IPS DF 19.7 (cell line): ENCODE results near the gene RANBP17.
"Not testable (repeated sequence)": the region's sequence is repeated elsewhere in the genome, so short reads cannot be mapped to it uniquely, and the experiment has no call there.

Experiments
- DNase-seq: peaks from one replicate; pipeline ENCODE4 v3.0.0-alpha.2; 2013; ENCODE audit warnings: low read depth, low spot score

Gene RANBP17

DNA sequence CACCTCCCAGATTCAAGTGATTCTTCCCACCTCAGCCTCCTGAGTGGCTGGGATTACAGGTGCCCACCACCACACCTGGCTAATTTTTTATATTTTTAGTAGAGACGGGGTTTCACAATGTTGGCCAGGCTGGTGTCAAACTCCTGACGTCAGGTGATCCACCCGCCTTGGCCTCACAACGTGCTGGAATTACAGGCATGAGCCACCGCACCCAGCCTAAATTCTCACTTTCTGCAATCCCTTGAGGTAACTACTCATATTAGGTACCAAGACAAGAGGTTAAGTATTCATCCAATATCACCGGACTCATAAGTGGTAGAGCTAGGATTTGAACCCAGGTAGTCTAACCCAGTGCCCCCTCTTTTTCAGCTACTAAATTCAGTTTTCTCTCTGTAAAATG lies 436.1 kb downstream of the RANBP17 start:
- not testable (repeated sequence) for DNase-seq

DNA sequence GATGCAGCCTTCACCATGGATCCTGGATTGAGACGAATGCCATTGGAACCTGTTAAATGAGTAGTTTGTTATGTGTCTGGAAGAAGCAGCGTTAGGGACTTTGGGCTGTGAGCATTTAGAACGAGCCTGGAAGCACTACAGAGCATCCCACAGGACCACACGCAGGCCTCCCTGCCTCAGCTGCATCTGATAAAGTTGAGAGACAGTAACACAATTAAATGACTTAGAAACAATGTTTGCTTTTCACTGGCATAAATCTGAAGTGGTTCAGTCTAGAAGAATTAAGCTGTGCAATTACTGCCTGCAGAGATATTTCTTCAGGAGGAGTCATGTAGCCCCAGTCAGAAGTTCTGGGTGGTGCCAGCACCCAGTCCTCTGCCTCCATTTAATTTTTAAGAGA lies 437.4 kb downstream of the RANBP17 start:
- DNase-seq, result no peak

DNA sequence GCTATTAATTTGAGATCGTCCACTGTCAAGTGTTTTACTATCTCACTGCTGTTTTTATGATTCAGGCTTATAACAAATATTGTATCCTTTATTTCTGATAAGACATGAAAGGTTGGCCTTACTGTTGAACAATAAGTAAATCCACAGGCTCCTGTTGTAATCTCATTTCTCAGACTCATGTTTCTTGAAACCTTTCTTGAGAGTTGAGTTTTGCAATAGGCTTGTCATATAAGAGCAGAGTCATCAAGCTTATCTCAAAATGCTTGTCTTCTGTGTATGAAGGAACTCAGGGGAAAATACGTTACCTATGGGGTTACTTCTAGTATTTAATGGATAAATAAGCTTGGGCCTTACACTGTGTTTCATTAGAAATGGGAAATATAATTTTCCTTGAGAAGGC lies 438.0 kb downstream of the RANBP17 start:
- no peak for DNase-seq

DNA sequence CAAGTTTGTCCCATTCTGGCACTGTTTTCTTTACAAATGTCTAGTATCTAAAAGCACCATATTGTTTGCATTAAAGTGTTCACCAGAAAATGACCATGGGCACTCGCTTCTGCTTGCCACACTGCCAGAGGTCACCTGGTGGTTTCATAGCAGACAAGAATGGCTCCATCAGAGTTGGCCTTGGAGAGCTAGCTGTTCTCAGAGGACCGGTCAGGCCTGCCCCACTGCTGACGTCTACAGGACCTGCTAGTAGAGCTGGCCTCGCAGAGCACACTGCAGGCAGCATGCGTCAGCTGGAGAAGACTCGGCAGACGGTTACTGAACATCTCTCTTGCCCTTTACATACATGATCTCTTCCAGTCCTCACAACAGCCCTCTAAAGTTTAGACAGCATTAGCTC lies 438.5 kb downstream of the RANBP17 start:
- DNase-seq, result no peak

DNA sequence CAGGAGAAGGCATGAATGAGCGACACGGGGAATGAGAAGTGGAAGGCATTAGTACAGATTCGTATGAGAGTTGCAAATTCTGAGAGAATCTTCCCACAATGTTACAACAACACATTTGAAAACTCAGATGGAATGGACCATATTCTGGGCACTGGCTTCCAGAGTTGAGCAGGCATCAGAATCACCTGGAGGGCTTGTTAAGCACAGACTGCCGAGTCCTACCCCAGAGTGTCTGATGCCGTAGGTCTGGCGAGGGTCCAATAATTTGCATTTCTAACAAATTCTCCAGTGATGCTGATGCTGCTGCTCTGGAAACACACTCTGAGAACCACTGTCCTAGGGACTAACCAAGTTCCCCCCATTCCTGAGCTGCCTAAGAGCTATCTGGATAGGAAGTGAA lies 444.3 kb downstream of the RANBP17 start:
- no peak for DNase-seq

DNA sequence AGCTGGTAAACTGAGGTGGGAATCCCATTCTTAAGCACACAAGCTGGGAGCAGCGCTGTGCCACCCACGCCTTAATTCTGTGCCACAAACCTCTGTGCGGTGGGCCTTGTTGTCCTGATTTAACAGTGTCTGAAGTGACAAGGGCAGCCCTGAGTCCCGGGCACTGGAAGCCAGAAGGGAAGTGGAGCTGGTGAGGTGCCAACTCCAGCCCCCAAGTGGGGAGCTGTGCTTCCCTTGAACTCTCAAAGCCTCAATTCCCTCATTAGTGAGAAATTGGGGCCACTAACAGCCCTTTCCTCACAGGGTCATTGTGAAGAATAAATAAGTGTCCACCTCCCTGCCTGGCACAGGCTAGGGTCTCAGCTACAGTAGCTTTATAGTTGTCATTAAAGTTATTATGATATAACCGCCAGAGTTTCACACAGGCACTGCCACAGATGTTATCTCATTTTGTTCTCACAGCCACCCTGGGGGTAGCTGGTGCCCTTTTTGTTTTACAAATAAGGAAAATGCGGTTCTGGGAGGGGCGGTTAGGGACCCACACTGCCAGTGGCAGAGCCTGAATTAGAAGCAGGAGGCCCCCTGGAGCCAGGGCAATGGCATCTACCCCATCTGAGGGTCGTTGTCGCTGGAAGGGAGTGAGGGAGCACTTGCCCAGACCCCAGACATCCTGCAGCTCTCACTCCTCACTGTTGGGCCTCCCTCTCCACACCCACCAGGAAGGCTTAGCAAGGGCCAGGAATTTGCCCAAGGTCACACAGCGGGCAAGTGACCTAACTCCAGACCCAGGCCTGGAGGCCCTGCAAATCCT lies 445.2 kb downstream of the RANBP17 start:
- DNase-seq, result no peak

DNA sequence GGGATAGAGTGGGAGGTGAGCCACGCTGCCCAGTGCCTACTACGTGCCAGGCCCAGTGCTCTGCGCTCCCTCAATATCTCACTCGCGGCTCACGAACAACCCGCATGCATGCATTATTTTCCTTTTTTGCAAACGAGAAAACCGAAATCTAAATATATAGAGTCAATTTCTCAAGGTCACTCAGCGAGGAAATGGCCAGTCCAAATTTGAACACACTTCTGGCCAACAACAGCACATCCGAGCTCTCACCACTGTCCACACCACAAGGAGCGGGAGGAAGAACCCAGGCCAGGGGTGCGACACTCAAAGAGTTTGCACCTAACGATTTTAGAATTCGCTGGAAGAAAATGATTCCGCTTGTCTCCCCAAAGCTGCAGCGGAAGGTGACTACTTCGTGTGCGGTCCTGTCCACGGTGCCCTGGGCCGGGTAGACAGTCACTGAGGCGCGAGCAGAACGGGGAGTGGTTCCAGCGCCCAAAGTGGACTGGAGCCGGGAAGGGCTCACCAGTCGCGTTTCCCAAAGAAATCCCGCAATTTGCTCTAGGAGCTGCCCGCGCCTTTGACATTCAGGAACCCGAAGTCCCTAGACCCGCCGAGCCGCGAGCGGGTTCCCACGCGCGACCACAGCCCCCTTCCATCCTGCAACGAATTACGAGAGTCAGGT lies 446.1 kb downstream of the RANBP17 start:
- DNase-seq, result no peak

DNA sequence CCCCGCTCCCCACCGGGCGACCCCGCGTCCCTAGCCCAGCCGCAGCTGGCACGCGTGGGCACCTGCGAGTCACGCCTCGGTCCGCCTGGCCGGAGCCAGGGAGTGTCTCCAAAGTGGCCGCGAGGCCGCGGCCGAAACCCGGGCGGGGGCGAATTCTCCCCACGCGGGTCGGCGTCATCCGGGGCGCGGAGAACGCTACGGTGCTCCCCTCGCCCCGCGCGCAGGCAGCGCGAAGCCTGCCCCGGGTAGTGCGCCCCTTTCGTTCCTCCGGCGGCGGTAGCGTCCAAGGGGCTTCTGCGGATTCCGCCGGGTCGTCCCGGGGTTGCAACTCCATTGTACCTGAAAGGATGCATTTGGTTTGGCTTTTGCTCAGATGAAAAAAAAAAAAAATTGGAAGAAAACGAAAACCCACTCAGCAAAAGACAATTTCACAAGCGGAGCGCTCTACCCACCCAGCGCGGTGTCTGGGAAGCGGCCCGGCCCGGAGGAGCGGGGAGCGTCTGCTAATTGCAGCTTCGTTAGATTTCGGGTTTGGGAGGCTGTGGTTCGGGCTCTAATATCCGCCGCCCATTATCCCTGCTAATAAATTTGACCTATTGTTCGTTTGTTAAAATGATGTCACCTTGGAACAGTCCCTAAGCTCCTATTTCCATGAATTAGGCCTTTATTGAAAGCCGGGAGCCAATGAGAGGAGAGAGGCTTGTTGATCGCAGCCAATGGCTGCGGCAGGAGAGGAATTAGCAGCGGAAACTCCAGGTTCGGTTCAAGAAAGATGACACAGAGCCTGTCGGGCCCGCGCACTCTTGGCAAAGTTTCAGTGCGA lies 446.8 kb downstream of the RANBP17 start, which contains the start of gene TLX3:
TLX3 (plus strand) TSS at position 796 of the 823 bp plus-strand sequence. CDS start 118 bp downstream, outside the sequence.
- peak; percentile 90 for DNase-seq

DNA sequence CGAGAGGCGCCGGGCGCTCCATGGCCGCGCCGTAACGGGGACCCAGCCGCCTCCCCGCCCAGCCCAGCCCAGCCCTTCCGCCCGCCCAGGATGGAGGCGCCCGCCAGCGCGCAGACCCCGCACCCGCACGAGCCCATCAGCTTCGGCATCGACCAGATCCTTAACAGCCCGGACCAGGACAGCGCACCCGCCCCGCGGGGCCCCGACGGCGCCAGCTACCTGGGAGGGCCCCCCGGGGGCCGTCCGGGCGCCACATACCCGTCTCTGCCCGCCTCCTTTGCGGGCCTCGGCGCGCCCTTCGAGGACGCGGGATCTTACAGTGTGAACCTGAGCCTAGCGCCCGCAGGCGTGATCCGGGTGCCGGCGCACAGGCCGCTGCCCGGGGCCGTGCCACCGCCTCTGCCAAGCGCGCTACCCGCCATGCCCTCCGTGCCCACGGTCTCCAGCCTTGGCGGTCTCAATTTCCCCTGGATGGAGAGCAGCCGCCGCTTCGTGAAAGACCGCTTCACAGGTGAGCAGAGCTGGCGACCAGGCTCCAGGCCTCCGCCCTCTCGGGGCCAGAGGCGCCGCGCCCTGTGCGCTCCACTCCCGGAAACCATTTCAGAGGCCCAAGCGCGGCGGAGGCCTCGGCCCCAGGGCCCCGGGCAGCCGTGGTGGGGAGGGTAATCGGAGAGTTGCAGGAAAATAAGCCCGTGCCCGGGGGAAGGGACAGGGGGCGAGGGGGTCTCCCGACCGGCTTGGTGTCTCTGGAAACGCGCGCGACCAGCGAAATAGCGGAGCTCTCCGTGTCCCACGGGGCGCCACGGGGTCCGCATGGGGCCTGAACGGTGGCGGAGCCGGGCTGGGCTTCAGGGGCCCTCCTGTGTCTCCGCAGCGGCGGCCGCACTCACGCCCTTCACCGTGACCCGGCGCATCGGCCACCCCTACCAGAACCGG lies 447.7 kb downstream of the RANBP17 start:
- DNase-seq, result no peak

DNA sequence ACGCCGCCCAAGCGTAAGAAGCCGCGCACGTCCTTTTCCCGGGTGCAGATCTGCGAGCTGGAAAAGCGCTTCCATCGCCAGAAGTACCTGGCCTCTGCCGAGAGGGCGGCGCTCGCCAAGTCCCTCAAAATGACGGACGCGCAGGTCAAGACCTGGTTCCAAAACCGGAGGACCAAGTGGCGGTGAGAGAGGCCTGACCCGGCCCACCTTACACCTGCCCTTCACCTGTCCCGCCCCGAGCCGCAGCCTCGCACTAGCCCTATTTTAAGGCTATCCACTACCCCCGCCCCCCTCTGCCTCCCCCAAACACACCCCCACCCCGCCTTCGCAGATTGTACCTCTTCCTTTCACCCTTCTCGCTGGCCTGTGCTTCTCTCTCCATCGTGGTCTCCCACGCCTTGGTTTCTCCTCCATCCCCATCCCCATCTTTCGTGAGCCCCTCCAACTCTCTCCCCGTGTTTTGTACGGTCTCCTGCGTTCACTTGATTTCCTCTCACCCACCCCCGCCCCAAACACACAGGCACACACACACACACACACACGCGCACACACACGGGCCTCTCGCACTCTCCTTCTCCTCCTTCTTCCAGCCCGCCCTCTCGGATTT lies 448.5 kb downstream of the RANBP17 start:
- no peak for DNase-seq

DNA sequence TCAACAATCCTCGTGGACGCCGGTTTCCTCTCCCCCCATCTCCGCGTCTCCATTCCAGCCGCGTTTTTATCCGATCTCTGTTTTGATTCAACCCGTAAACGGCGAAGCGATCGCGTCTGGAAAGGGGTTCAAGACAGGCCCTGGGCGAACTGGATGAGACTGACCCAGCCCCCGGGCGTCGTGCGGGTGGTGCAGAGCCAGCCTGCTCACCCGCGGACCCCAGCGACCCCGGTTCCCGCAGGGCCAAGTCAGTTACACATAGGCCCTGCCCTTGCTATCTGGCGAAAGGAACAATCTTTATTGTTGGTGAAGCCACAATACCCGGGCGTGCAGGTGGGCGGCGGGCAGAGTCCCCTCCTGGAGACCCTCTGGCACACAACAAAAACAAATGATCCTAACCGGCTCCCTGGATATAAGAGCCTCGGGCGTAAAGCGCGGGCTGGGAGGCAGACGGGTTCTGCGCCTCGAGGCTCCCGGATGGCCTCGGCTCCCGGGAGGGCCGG lies 449.1 kb downstream of the RANBP17 start:
- DNase-seq, result no peak

DNA sequence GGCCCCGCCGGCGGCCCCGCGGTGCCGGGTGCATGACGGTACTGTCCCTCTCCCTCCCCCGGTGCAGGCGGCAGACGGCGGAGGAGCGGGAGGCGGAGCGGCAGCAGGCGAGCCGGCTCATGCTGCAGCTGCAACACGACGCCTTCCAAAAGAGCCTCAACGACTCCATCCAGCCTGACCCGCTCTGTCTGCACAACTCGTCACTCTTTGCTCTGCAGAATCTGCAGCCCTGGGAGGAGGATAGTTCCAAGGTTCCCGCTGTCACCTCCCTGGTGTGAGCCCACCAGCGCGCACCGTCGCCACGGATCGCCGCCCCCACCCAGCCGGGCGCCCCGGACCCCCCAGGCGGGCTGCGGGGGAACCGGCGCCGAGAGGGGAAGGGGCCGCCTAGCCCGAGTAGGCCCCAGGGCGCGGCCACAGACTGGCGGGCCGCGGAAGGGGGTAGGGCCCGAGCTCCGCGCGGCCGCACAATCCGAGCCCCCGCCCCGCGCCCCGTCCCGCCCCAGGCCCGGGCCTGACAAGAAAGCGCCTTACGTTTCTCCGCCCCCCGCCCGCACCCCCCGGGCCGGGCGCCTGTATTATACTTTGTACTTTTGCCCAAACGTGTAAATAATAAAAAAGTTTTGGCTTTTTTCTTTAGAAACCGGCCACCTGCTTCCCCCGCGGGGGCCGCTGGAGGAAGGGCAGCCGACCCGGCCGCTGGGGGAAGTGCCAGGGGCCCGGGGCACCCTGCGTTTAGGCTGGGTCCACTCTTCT lies 449.7 kb downstream of the RANBP17 start:
- DNase-seq, result no peak

DNA sequence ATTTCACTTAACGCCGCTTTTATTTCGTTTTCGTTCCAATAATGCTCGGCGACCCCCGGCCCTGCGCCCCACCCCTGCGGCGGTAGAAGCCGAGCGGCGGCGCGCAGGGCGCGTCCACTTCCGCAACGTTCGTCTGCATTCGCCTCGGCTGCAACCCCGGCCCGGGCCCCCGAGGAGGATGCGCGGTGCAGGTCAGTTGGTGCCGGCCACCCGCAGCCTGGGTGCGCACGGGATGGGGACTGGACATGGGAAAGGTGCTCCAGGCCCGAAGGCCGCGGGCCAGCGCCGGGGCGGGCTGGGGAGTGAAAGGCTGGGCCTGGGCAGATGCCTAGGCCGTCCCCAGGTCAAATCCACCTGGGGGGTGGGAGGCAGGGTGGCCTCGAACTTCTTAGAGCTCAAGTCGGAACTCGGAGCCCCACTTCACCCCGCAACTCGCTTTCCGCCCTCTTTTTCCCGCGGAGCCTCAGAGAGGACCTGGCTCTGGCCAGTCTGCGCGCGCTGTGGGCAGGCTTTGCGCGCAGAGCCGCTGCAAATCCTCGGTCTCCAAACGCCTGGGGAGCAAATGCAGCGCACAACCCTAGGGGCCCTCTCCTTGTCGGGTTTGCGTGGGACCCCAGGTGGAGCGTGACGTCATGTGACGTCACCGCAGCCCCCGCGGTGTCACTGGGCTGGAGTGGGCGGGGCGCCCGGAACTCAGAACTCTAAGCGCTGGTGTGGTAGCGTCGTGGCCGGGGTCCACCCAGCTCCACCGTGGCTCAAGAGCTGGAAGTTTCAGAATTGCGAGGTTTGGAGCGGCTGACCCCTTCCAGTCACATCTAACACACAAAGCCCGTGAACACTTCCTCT lies 450.5 kb downstream of the RANBP17 start:
- no peak for DNase-seq

DNA sequence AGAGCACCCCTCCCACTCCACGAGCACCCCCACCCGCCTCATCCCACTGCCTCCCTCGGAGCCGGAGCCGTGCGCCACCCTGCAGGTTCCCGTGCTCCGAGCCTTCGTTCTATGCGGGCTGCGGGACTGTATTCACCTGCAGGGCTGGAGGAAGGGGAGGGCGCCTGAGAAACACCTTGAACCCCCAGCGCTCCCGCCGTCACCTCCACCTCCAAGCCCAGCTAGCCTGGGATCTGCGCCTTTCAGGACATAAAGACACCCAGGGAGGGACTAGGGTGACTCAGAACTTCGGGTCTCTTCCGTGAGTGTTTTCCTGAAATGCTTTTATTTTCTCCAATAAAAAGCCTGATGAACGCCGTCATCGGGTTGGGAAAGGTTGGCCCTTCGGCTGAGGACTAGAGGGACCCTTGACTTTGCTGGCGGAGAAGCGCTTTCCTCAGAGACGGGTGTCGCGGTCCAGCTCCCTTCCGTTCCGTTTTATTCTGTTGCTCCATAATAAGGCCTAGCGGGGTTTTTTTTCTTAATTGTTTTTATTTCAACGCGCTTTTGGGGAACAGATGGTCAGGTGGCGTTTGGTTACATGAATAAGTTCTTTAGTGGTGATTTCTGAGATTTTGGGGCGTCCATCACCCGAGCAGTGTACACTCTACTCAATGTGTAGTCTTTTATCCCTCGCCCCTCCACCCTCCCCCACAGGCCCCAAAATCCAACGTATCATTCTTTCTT lies 451.8 kb downstream of the RANBP17 start:
- no peak for DNase-seq

DNA sequence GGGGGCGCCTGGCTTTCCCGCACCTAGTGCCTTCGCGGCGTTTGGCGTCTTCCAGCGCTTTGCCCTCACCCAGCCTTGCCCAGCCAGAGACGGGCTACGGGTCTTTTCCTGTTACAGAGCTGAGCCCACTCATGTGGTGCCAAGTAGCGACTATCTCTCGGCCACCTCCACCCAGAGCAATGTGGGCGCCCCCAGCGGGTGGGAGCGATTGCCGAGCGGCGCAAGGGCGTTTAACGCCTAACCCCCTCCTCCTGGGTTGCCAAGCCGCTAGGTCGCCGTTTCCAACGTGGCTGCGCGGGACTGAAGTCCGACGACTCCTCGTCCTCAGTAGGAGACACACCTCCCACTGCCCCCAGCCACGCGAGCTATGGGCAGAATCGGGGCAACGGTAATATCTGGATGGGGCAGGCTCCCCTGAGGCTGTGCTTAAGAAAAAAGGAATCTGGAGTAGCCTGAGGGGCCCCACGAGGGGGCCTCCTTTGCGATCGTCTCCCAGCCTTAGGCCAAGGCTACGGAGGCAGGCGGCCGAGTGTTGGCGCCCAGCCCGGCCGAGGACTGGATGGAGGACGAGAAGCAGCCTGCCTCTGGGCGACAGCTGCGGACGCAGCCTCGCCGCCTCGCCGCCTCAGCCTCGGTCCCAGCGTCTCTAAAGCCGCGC lies 453.0 kb downstream of the RANBP17 start:
- DNase-seq, result no peak

DNA sequence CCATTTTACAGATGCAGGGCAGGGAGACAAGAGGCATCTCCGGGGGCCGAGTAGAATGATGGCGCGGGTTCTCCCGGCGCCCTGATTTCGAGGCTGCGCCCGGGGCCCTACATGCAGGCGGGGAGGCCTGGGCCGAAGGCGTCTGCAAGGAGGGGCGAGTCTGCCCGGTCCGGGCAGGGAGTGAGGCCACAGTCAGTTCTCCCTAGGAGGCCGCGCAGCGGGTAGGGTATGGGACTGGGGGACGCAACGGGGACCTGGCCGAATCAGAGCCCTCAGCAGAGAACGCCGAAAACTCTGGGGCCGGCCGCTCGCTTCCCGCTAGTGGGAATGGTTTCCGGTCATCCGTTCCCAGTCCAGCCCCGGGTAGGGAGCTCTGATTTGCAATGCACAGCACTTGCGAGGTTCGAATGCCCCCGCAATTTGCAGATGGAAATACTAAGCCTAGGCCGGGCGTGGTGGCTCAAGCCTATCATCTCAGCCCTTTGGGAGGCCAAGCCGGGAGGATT lies 453.6 kb downstream of the RANBP17 start:
- no peak for DNase-seq

DNA sequence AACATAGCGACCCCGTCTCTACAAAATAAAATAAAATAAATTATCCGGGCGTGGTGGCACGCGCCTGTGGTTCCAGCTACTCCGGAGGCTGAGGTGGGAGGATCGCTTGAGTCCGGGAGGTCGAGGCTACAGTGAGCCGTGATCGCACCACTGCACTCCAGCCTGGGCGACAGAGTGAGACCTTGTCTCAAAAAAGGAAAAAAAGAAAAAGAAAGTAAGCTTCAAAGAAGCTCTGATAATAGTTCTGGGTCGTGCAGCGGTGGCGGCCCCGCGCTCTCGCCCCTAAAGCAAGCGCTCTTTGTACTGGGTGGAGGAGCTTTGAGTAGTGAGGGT lies 454.1 kb downstream of the RANBP17 start:
- DNase-seq, result no peak
